Measurements from ENCODE around the gene MPRIP. TPM values are rescaled to one million over a fixed set of nuclear protein-coding genes. Genes with fewer than 3 reads are reported as not detected.

Gene MPRIP
- polyA plus RNA-seq, 1 of the 3 experiments (the other 2 are of a cell fraction): 64.4 TPM

DNA sequence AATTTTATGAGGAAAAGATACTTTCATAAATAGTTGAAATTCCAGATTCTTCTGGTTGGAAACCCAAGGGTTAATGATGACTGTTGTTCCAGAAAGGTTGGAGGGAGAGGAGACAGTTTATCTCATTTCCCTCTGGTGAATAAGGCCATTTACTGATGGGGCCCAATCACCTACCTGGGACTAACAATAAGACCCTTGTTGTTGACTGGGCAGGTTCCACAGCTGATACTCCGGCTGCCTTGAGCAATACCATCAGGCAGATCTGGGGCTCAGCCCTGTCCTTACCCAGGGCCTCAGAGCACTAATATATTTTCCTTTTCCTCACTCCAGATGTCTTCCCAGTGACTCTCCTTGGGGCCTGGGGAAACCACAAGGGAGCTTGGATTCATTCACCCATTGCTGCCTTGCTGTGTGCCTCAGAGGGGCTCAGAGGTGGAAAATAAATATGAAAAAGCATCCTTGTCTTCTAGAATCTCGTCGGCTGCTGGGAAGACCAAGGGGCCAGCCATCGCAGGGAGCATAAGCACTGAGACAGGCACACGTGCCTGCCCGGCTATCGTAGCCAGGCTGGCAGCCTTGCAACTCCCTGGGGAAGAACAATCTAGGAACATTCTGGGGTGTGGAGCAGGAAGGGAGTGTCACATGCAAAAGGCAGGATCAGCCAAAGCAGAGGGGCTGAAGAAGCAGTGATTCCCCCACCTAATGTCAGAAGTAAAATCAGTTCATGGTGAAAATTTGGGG is 54.4 kb downstream of the MPRIP start (continued):
- TF ChIP-seq, protein P1, sequence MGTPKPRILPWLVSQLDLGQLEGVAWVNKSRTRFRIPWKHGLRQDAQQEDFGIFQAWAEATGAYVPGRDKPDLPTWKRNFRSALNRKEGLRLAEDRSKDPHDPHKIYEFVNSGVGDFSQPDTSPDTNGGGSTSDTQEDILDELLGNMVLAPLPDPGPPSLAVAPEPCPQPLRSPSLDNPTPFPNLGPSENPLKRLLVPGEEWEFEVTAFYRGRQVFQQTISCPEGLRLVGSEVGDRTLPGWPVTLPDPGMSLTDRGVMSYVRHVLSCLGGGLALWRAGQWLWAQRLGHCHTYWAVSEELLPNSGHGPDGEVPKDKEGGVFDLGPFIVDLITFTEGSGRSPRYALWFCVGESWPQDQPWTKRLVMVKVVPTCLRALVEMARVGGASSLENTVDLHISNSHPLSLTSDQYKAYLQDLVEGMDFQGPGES (IDR thresholded peaks at IDR 0.05; ENCODE audit: low read depth, low read length): no peak
- TF ChIP-seq NRF1 (IDR thresholded peaks at IDR 0.05; ENCODE audit: low read depth, low read length) (no peak), EZH2phosphoT487 (IDR thresholded peaks at IDR 0.05; ENCODE audit: borderline replicate concordance, low read depth) (no peak), YY1 (IDR thresholded peaks at IDR 0.05; ENCODE audit: low read depth) (no peak), MAX (IDR thresholded peaks at IDR 0.05; ENCODE audit: low read depth) (no peak), CHD2 (IDR thresholded peaks at IDR 0.05; ENCODE audit: low read length, partially characterized antibody) (no peak), RCOR1 (IDR thresholded peaks at IDR 0.05; ENCODE audit: low read length) (no peak), GABPA (IDR thresholded peaks at IDR 0.05; ENCODE audit: low read depth) (no peak)

DNA sequence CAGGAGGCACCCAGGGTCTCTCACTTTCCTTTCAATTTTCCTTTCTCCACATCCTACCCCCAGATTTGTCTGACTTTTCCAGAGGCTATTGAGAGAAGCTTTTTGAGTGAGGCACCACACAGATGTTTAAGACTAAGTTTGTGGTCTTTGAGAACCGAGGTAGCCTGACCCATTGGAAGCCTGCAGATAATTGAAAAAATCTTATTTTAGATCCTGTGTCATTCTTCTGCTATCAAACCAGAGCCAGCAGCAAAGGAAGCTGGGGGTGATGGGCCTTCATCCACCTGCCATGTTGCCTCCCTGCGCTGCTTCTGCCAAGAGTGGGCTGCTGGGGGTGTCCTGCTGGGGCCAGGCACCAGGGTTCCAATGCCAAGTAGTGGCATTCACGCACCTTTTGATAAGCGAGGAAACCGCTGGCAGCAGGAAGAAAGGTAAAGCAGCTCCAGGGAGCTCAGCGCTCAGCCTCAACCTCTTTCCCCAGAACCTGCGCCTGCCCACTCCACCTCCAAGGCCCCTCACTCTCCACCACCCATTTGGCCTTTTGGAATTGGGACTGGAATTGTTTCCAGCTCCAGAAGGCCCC is 55.6 kb downstream of the MPRIP start:
- no peak overlapping the region for H2AFZ ChIP-seq (ENCODE audit: low read depth)
- H3K9me3 ChIP-seq: no peaks in the 10 kb centered on the region
- DNase-seq: no peak
- WGBS (ENCODE audit: low lambda C conversion rate): 98% methylated on average over 3 of the region's 7 CpGs
- no peaks in the 10 kb centered on the region for H3K9me2 ChIP-seq
- H3F3A ChIP-seq (replicated peaks; ENCODE audit: insufficient read depth): peaks cover 4% of the 10 kb centered on the region
- H3K36me3 ChIP-seq (replicated peaks in 1 of 2; ENCODE audit: control insufficient read depth in 1 of 2, insufficient read depth in 2 of 2, low read length in 1 of 2): peaks cover 0 to 11% of the 10 kb centered on the region in 2 experiments
- H4K20me1 ChIP-seq (ENCODE audit: insufficient read depth): peaks cover 71% of the 10 kb centered on the region
- CTCF ChIA-PET: interaction anchor here (0.9 to 1.9 kb wide), 3 partner anchors 11 to 44 kb away, joined by 3 to 6 read pairs (median 3); no protein-coding TSS in a partner anchor
- H3K4me3 ChIP-seq (ENCODE audit: low read depth in 2 of 2, low read length in 1 of 2): no peak overlapping the region
- H3K27me3 ChIP-seq (ENCODE audit: insufficient read depth): no peaks in the 10 kb centered on the region
- H3K4me2 ChIP-seq: no peak overlapping the region
- H3K4me1 ChIP-seq (ENCODE audit: control insufficient read depth in 1 of 2, insufficient read depth in 2 of 2, low read depth in 1 of 2, low read length in 1 of 2): peaks cover 0 to 8% of the 10 kb centered on the region in 2 experiments; a peak in 1 of 4 replicates
- POLR2A ChIA-PET: no interaction called here
- no peak overlapping the region for H3K27ac ChIP-seq (ENCODE audit: low read depth in 2 of 2, low read length in 1 of 2)
- no peak overlapping the region for H3K9ac ChIP-seq
- TF ChIP-seq FOXJ3 (CRISPR knock-in tag; IDR thresholded peaks at IDR 0.05) (no peak), USF2 (IDR thresholded peaks at IDR 0.05; ENCODE audit: borderline replicate concordance, low read depth, low read length) (no peak), SIN3A (IDR thresholded peaks at IDR 0.05; ENCODE audit: borderline replicate concordance, low read depth, low read length) (no peak), ELF1 (IDR thresholded peaks at IDR 0.05) (no peak), CTCF (IDR thresholded peaks at IDR 0.05) (no peak), CHD2 (IDR thresholded peaks at IDR 0.05; ENCODE audit: low read length, partially characterized antibody) (no peak), YY1 (IDR thresholded peaks at IDR 0.05; ENCODE audit: low read depth) (no peak)
- peaks cover 94% of the 10 kb centered on the region for H3K79me2 ChIP-seq (ENCODE audit: insufficient read depth)
